ENCODE data around the gene SNRPB.
A peak's percentile ranks its signal among the peaks of the same experiment; 100 is the strongest.

Gene SNRPB

DNA sequence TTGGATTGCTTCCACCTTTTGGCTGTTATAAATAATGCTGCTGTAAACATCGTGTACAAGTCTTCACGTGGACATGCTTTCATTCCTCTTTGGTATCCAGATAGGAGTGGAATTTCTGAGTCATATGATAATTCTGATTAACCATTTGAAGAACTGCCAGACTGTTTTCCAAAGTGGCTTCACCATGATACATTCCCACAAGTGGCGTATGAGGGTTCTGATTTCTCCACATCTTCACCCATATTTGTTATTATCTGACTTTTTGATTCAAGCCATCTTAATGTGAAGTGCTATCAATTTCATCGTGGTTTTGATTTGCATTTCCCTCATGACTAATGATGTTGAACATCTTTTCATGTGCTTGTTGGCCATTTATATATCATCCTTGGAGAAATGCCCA is 2.9 kb upstream of the SNRPB start:
- DNase-seq, result no peak

- peak; percentile 39 for DNase-seq
Observed at GRCh38 chr20:2469991-2470422, 582 bp downstream of the SNRPB start.

DNA sequence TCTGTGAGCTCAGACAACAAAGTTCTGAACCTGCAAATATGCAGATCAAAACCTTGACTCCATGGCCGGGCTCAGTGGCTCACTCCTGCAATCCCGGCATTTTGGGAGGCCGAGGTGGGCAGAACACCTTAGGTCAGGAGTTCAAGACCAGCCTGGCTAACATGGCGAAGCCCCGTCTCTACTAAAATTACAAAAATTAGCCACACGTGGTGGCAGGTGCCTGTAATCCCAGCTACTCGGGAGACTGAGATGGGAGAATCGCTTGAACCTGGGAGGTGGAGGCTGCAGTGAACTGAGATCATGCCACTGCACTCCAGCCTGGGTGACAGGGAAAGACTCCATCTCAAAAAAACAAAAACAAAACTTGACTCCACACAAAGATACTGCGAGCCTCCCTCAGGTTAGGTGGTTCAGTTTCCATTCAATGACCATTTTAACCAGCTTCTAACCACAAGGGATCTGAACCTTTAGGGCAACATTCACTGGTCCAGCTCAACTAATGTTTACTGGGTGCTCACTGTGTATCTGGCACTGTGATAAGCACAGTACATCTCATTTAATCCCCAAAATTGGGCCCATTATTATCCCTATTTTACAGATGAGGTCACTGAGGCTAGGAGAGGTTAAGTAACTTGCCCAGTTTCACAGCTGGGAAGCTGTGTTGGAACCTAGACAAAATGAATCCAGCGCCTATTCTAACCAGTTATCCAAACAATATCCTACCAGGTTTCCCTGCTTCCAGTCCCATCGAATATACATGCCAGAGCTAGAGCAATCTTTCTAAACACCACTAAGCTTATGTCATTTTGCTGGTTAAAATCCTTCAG is 1.8 kb downstream of the SNRPB start:
- no peak for DNase-seq

GRCh38 chr20:2467412-2467811 is 3.2 kb downstream of the SNRPB start:
- DNase-seq, result no peak

DNA sequence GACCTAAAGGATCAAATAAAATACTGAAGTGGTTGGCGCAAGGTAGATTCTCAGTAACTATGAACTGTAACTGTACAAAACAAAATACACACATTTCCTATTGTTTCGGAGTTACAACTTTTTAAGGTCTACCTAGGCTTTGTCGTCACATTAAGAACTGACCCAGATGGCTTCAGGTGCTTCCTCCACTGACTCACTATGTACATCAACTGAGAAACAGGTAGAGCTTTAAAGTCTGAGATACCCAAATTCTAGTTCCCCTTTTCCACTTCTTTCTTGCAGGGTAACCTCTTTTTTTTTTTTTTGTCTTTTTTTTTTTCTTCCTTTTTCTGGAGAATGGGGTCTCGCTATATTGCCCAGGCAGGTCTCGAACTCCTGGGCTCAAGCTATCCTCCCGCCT is 5.5 kb downstream of the SNRPB start:
- DNase-seq, result no peak

DNA sequence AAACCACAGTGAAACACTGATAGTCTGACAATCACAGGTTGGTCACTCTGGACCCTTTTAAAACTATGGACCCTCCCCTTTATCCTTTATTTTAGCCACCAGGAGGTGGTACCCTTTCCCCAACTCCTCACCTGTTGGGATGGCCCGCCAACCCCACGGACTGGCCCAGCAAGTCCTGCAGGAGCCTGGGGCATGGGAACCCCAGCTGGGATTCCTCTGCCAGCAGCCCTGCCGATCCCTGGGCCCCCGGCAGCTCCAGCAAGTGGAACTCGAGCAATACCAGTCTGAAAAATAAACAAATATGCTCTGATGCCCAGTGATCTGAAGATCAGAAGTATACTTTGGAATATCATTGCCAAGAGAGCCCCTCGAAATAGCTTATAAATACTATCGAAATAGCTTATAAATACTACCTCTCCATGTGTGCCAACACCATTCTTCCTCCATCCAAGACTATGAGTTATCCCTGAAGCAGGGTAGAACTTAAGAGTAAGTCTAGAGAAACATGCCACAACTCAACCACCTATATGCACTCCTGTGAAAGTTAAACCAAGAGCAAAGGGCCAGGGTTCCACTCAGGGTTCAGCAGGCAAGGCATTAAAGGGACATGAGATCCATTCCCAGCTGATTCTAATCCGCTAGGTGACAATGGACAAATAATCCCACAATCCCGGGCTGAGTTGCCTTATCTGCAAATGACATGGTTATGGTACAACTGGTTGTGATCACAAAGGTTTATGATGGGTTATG is 6.8 kb downstream of the SNRPB start:
- no peak for DNase-seq

DNA sequence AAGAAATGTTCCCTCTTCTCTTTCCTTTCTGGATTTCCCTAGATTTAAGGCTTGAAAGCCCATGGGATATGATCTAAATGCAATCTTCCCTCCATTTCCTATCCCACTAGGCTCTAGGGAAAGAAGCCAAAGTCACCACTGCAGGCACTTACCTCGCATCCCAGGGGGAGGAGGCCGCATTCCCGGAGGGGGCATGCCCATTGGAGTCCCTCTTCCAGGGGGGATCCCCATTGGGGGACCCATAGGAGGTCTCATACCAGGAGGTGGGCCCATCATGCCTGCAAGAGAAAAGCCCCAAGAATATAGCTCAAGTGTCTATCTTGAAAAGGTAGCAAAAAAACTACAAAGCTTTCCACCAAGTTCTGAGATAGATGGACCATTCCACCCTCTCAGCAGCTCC is 8.1 kb downstream of the SNRPB start:
- no peak for DNase-seq

- no peak for DNase-seq
Observed at GRCh38 chr20:2460752-2461424, 9.7 kb downstream of the SNRPB start.

- DNase-seq, result no peak
Observed at GRCh38 chr20:2459981-2460751, 10.4 kb downstream of the SNRPB start.

DNA sequence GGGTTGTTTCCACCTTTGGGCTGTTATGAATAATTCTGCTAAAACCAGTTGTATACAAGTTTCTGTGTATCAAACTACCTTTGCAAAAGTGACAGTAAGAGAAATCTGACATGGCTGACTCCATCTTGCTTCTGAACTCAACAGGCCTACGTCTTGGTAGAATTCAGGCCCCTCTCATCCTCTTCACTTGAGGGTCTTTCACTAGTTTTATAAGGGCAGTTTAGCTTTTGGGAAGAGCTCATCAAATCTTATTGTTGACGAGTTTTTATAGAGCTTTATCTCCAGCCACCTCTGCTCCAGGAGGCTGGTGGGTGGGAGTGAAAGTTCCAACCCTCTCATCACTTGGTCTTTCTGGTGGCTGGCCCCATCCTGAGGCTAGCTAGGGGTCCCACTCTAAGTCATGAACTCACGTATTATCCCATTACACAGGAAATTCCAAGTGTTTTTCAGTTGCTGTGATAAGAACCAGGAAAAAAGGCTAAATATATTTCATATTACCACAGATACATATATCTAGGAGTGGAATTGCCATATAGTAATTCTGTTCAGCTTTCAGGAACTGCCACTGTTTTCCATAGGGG is 11.6 kb downstream of the SNRPB start:
- DNase-seq, result no peak

DNA sequence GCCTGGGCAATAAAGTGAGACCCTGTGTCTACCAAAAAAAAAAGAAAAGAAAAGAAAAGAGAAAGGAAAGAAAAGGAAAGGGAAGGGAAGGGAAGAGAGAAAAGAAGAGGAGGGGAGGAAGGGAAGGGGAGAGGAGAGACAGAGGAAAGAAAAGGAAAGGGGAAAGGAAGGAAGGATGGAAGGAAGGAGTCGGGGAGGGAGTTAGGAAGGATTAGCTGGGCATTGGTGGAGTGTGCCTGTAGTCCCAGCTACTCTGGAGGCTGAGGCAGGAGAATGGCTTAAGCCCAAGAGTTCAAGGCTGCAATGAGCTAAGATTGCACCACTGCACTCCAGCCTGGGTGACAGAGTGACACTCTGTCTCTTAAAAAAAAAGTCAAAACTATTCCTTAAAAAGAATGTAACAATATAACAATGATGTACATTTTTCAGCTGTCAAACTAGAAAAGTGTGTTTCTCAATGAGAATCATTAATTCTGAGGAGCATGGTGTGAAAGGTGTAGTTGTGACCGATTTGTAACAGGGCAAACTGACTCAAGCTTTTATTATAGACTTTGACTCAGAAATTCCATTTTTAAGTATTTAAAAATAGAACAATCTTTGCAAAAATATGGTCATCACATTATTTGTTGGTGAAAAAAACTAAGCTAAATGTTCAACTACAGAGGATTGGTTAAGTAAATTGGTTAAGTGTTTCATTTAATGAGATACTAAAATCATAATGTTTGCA is 14.7 kb downstream of the SNRPB start:
- DNase-seq, result no peak

- no peak for DNase-seq
Observed at GRCh38 chr20:2453792-2454191, 16.8 kb downstream of the SNRPB start.

GRCh38 chr20:2451939-2452732 is 18.5 kb downstream of the SNRPB start:
- peak; percentile 40 for DNase-seq

DNA sequence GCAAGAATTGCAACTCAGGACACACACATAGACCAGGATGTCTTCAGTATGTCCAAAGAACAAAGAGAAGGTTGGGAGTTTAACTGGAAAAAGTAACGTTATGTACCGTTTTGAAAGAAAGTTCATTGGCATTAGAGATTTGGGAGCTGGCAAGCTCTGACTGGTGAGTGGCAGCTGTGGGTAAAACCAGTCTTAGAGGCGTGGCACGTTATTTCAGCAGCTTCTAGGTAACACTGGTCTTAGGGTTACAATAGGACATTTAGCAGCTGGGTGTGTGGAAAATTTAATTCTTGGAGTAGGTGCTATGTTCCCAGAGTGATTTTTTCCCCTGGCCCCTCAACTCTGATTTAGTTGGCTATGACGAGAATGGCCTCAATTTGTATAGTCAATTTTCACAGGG is 19.2 kb downstream of the SNRPB start:
- DNase-seq, result no peak

GRCh38 chr20:2449386-2449785 is 21.2 kb downstream of the SNRPB start:
- no peak for DNase-seq

DNA sequence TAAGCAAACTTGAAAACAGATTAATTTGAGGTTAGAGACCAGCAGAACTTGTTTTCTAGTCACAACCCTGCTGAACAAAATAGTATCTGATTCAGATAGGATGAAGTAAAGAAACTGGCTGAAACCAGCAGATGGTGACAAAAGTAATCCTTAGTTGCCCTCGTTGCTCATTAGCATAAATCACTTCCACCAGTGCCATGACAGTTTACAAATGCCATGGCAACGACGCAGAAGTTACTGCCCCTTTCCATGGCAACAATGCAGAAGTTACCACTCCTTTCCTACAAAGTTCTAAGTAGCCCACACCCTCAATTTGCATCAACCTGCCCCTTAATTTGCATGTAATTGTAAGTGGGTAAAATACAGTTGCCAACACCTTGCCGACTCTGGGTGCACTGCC is 23.7 kb downstream of the SNRPB start:
- DNase-seq, result no peak

- no peak for DNase-seq
Observed at GRCh38 chr20:2431185-2431584, 39.4 kb downstream of the SNRPB start.

DNA sequence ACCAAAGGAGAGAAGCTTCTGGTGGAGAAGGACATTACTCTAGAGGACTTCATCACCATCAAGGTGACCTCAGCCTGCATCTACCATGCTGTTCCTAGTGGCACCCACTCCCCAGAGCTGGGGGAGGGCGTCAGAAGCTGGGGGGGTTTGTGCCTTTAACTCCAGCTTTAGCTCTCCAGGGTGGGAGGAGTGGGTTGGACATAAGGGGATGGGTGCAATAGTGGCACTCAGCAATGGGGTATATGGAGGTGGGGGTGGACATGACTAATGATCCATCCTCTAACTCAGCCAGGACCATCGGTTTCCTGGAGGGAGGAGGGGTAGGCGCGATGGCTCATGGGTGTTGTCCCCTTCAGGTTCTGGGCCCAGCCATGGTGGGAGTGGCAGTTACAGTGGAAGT is 40.1 kb downstream of the SNRPB start:
- DNase-seq, result no peak

GRCh38 chr20:2429051-2429450 is 41.5 kb downstream of the SNRPB start:
- no peak for DNase-seq

GRCh38 chr20:2421247-2421646 is 49.3 kb downstream of the SNRPB start:
- no peak for DNase-seq

- no peak for DNase-seq
Observed at GRCh38 chr20:2420510-2420909, 50.1 kb downstream of the SNRPB start.

All from NCI-H774 (cell line).